Mesenchymal stem cell (in vitro differentiated cells and primary cell): ENCODE results near the gene TTC4.

Experiments
- DNase-seq: peaks from one replicate; pipeline ENCODE4 v3.0.0-alpha.2; 2013
- H2AFZ ChIP-seq: one replicate; pipeline ENCODE4 v1.6.1; 2013; ENCODE audit warnings: low read depth, mild to moderate bottlenecking, control low read depth, inconsistent platforms, low read length, moderate library complexity
- H2AK5ac ChIP-seq: 2 replicates; pipeline ENCODE4 v1.6.1; 2013; ENCODE audit warnings: low read length, moderate library complexity, mild to moderate bottlenecking, inconsistent platforms; ENCODE audit not compliant: severe bottlenecking
- H2BK120ac ChIP-seq: one replicate; pipeline ENCODE4 v1.6.1; 2013; ENCODE audit warnings: low read depth, mild to moderate bottlenecking, inconsistent platforms, low read length, moderate library complexity
- H2BK12ac ChIP-seq, 2 experiments: one replicate each; pipeline ENCODE4 v1.6.1; 2013; ENCODE audit warnings: inconsistent platforms in 2 of 2, low read length in 2 of 2, mild to moderate bottlenecking in 2 of 2, moderate library complexity in 2 of 2, control low read depth in 1 of 2
- H2BK15ac ChIP-seq: one replicate; pipeline ENCODE4 v1.6.1; 2013; ENCODE audit warnings: mild to moderate bottlenecking, low read depth, inconsistent platforms; ENCODE audit not compliant: poor library complexity, severe bottlenecking
- H2BK5ac ChIP-seq: 2 replicates; pipeline ENCODE4 v1.6.1; 2013; ENCODE audit warnings: low read depth, mild to moderate bottlenecking, low read length, control low read depth, inconsistent platforms; ENCODE audit not compliant: poor library complexity, severe bottlenecking
- H3K14ac ChIP-seq, 2 experiments: one replicate each; pipeline ENCODE4 v1.6.1; 2013; ENCODE audit warnings: inconsistent platforms in 2 of 2, low read length in 2 of 2, control low read depth in 1 of 2, mild to moderate bottlenecking in 1 of 2, moderate library complexity in 1 of 2
- H3K18ac ChIP-seq, 2 experiments: one replicate each; pipeline ENCODE4 v1.6.1; 2013; ENCODE audit warnings: inconsistent platforms in 2 of 2, low read length in 2 of 2, control low read depth in 1 of 2, low read depth in 1 of 2, mild to moderate bottlenecking in 1 of 2
- H3K23ac ChIP-seq, 2 experiments: one replicate each; pipeline ENCODE4 v1.6.1; 2013; ENCODE audit warnings: inconsistent platforms in 2 of 2, low read length in 2 of 2, mild to moderate bottlenecking in 2 of 2, moderate library complexity in 2 of 2, control low read depth in 1 of 2
- H3K27ac ChIP-seq: 2 replicates; pipeline ENCODE4 v1.5.1; 2013; ENCODE audit warnings: mild to moderate bottlenecking, moderate library complexity, low read length, control low read depth, inconsistent platforms; ENCODE audit not compliant: poor library complexity, severe bottlenecking
- H3K27me3 ChIP-seq, 2 experiments: 2 replicates each; pipeline versions ENCODE4 v1.6.1 to v1.7.0; 2013; ENCODE audit warnings: low read length in 2 of 2, mild to moderate bottlenecking in 2 of 2, moderate library complexity in 2 of 2, control low read depth in 1 of 2, inconsistent platforms in 1 of 2; ENCODE audit not compliant: control insufficient read depth in 1 of 2, insufficient read depth in 1 of 2
- H3K36me3 ChIP-seq, 2 experiments: 2 replicates each; pipeline versions ENCODE4 v1.6.1 to v1.7.0; 2013; ENCODE audit warnings: low read length in 2 of 2, control low read depth in 1 of 2, inconsistent platforms in 1 of 2, low read depth in 1 of 2, mild to moderate bottlenecking in 1 of 2; ENCODE audit not compliant: insufficient read depth in 2 of 2, control insufficient read depth in 1 of 2
- H3K4ac ChIP-seq, 2 experiments: one replicate each; pipeline ENCODE4 v1.6.1; 2013; ENCODE audit warnings: inconsistent platforms in 2 of 2, low read length in 2 of 2, mild to moderate bottlenecking in 2 of 2, moderate library complexity in 2 of 2, control low read depth in 1 of 2, low read depth in 1 of 2
- H3K4me1 ChIP-seq: 2 replicates; pipeline ENCODE4 v1.6.1; 2013; ENCODE audit warnings: low read depth, low read length, control low read depth; ENCODE audit not compliant: control insufficient read depth, insufficient read depth
- H3K4me2 ChIP-seq: 2 replicates; pipeline ENCODE4 v1.6.1; 2013; ENCODE audit warnings: low read length, mild to moderate bottlenecking, inconsistent platforms; ENCODE audit not compliant: poor library complexity, severe bottlenecking
- H3K4me3 ChIP-seq, 2 experiments: 2 replicates each; pipeline versions ENCODE4 v1.5.1 to v1.7.0; 2013; ENCODE audit warnings: low read length in 2 of 2, mild to moderate bottlenecking in 2 of 2, control low read depth in 1 of 2, low read depth in 1 of 2; ENCODE audit not compliant: insufficient read depth in 1 of 2
- H3K79me1 ChIP-seq: replicated peaks from 2 replicates; pipeline ENCODE4 v1.6.1; 2013; ENCODE audit warnings: mild to moderate bottlenecking, control low read depth, low read length, inconsistent platforms; ENCODE audit not compliant: poor library complexity, severe bottlenecking
- H3K9ac ChIP-seq: 2 replicates; pipeline ENCODE4 v1.7.0; 2013; ENCODE audit warnings: mild to moderate bottlenecking, low read length, moderate library complexity
- H3K9me3 ChIP-seq: 2 replicates; pipeline ENCODE4 v1.7.0; 2013; ENCODE audit warnings: mild to moderate bottlenecking, low read length; ENCODE audit not compliant: control insufficient read depth
- H4K8ac ChIP-seq: one replicate; pipeline ENCODE4 v1.6.1; 2013; ENCODE audit warnings: inconsistent platforms, mild to moderate bottlenecking, low read length, moderate library complexity
- H4K91ac ChIP-seq: one replicate; pipeline ENCODE4 v1.6.1; 2013; ENCODE audit warnings: mild to moderate bottlenecking, low read length, inconsistent platforms
- WGBS: methylation state at CpG from one replicate; pipeline ENCODE4 v1.1.7; 2013; ENCODE audit warnings: mixed read lengths; 5-methylcytosine and 5-hydroxymethylcytosine counted together

Gene TTC4

GRCh38 chr1:54777431-54777830, 61.8 kb downstream of the TTC4 start:
- H3K4ac ChIP-seq = no peak overlapping the region
- H3K79me1 ChIP-seq = no peaks in the 10 kb centered on the region
- no peak overlapping the region for H3K18ac ChIP-seq
- H3K9ac ChIP-seq = no peak overlapping the region
- H3K4me1 ChIP-seq = peaks cover 1% of the 10 kb centered on the region
- no peak for DNase-seq
- H3K14ac ChIP-seq = no peak overlapping the region
- H4K8ac ChIP-seq = no peak overlapping the region
- H2AFZ ChIP-seq = no peak overlapping the region
- no peak overlapping the region for H3K23ac ChIP-seq
- no peaks in the 10 kb centered on the region for H3K9me3 ChIP-seq
- H2BK5ac ChIP-seq = no peak overlapping the region
- H2BK15ac ChIP-seq = no peak overlapping the region
- 70% methylated on average over 4 of the region's 4 CpGs for WGBS
- no peak overlapping the region for H2BK120ac ChIP-seq
- no peak overlapping the region for H4K91ac ChIP-seq
- H3K27me3 ChIP-seq = peaks cover 11 to 59% of the 10 kb centered on the region in 2 experiments
- no peak overlapping the region for H2BK12ac ChIP-seq
- no peak overlapping the region for H2AK5ac ChIP-seq
- H3K27ac ChIP-seq = no peak overlapping the region
- H3K4me3 ChIP-seq = no peak overlapping the region
- no peaks in the 10 kb centered on the region for H3K36me3 ChIP-seq
- no peak overlapping the region for H3K4me2 ChIP-seq

DNA sequence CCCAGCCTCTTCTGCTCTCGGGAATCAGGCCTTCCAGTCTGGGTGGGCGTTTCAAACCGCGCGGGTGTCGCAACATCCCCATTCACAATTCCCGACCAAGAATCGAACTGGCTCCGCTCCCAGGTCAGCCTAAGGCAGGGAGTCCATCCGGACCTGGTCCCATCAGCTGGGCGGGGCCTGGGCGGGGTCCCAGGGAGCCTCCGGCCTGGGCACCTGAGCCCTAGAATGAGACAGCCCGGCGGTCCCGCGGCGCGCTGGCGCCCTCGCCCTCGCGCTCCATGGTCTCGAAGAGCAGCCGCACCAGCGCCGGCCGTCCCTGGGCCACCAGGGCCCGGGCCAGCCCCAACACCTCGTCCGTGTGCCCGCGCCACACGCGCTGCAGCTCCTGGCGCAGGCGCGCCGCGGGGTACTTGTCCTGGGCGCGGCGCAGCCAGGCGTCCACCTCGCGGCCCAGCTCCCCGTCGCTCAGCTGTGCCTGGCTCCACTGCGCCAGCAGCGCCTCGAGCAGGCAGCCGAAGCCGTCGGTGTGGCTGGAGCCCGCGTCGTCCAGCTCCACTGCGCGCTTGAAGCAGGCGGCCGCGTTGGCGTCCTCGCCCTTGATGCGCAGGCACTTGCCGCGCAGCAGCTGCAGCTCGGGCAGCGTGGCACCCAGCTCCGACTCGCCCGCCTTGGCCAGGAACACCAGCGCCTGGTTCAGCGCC, 65.5 kb downstream of the TTC4 start:
- no peak overlapping the region for H3K14ac ChIP-seq
- H2AFZ ChIP-seq = no peak overlapping the region
- no peak overlapping the region for H3K27ac ChIP-seq
- no peak overlapping the region for H2BK120ac ChIP-seq
- H2BK15ac ChIP-seq = no peak overlapping the region
- no peaks in the 10 kb centered on the region for H3K36me3 ChIP-seq
- H3K27me3 ChIP-seq = peaks cover 19 to 82% of the 10 kb centered on the region in 2 experiments
- H3K4me1 ChIP-seq = peaks cover 1% of the 10 kb centered on the region
- no peak overlapping the region for H4K91ac ChIP-seq
- H3K18ac ChIP-seq = no peak overlapping the region
- H2BK5ac ChIP-seq = no peak overlapping the region
- WGBS = 74% methylated on average over 74 of the region's 74 CpGs
- H3K4me3 ChIP-seq = no peak overlapping the region
- no peak overlapping the region for H2BK12ac ChIP-seq
- H3K4ac ChIP-seq = no peak overlapping the region
- no peaks in the 10 kb centered on the region for H3K9me3 ChIP-seq
- H3K4me2 ChIP-seq = no peak overlapping the region
- no peaks in the 10 kb centered on the region for H3K79me1 ChIP-seq
- H3K9ac ChIP-seq = no peak overlapping the region
- no peak for DNase-seq
- H4K8ac ChIP-seq = no peak overlapping the region
- no peak overlapping the region for H2AK5ac ChIP-seq
- H3K23ac ChIP-seq = no peak overlapping the region

GRCh38 chr1:54782156-54782555, 66.5 kb downstream of the TTC4 start:
- Histone ChIP-seq H4K91ac (no peak overlapping the region), H2BK15ac (no peak overlapping the region), H2BK120ac (no peak overlapping the region), H3K23ac (no peak overlapping the region), H3K4me3 (no peak overlapping the region), H2AFZ (no peak overlapping the region), H2AK5ac (no peak overlapping the region), H3K36me3 (no peaks in the 10 kb centered on the region), H3K9ac (no peak overlapping the region), H3K4me1 (no peaks in the 10 kb centered on the region), H3K27ac (no peak overlapping the region), H3K18ac (no peak overlapping the region), H3K14ac (no peak overlapping the region), H3K4me2 (no peak overlapping the region), H3K79me1 (no peaks in the 10 kb centered on the region), H3K9me3 (no peaks in the 10 kb centered on the region), H4K8ac (no peak overlapping the region), H3K27me3 (peaks cover 13 to 76% of the 10 kb centered on the region in 2 experiments), H2BK12ac (no peak overlapping the region), H2BK5ac (no peak overlapping the region), H3K4ac (no peak overlapping the region)
- DNase-seq = no peak
- WGBS = 83% methylated on average over 6 of the region's 6 CpGs

- Histone ChIP-seq H4K91ac (no peak overlapping the region), H3K9me3 (no peaks in the 10 kb centered on the region), H3K79me1 (no peaks in the 10 kb centered on the region), H3K18ac (no peak overlapping the region), H2BK5ac (no peak overlapping the region), H3K9ac (no peak overlapping the region), H2BK12ac (no peak overlapping the region), H3K27me3 (peaks cover 13 to 75% of the 10 kb centered on the region in 2 experiments), H3K4me2 (no peak overlapping the region), H2BK120ac (no peak overlapping the region), H3K4ac (no peak overlapping the region), H2AFZ (no peak overlapping the region), H3K27ac (no peak overlapping the region), H4K8ac (no peak overlapping the region), H3K14ac (no peak overlapping the region), H2BK15ac (no peak overlapping the region), H3K4me3 (no peak overlapping the region), H2AK5ac (no peak overlapping the region), H3K4me1 (no peaks in the 10 kb centered on the region), H3K36me3 (no peaks in the 10 kb centered on the region), H3K23ac (no peak overlapping the region)
- no peak for DNase-seq
- 73% methylated on average over 1 of the region's 2 CpGs for WGBS
Measured at GRCh38 chr1:54782588-54782987, 66.9 kb downstream of the TTC4 start.
